HL-60/S4 treated with retinoic acid at 250 ng/mL for 4 days and 3 days (cell line): ENCODE data around the gene POU2AF3.
"Not testable (repeated sequence)": the region's sequence is repeated elsewhere in the genome, so short reads cannot be mapped to it uniquely, and the experiment has no call there.

Experiments used
- in situ Hi-C: fragments of 300-500 bp; cut with MboI; formaldehyde crosslinking; loops from 2 replicates; pipeline ENCODE4 v1.7.0; 2022; ENCODE audit warnings: low sequenced_read_pairs

Gene POU2AF3, protein sequence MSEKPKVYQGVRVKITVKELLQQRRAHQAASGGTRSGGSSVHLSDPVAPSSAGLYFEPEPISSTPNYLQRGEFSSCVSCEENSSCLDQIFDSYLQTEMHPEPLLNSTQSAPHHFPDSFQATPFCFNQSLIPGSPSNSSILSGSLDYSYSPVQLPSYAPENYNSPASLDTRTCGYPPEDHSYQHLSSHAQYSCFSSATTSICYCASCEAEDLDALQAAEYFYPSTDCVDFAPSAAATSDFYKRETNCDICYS

DNA sequence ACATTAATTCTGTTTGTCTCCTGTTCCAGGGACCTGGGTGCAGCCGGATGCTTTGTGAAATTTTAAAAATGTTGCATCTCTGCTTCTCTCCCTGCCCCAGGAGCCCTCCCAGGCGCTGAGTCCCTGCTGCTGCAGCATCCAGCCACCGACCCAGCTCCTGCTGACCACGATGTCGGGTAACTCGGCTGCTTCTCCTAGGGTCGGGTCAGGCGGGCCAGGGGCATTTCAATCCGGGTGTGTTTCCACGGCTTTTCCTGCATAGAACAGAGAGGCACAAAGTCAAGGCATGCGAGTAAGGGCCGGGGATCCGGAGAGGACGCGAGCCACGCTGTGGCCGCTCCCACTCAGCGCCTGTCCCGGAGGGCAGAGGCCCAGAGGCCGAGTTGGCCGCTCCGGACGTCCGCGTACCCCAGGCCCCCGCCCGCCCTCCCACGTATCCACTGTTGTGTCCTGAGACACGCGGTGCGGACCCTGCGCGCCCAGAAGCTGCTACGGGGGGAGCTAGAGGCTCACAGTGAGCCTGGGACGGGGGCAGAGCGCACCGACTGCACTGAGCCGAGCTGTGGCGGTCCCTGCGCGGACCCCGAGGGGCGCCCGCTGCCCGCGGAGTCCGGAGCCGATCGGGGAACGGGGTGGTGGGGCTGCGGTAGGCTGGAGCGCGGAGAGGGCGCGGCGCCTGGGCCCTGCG lies at the start of gene POU2AF3:
Gene POU2AF3 (plus strand): TSS at position 134 of the 688 bp plus-strand sequence. CDS start 36 bp downstream, at position 170.
- in situ Hi-C loops: loop anchor here (25.0 kb wide), 1 partner anchor 539 kb away; no protein-coding TSS in a partner anchor

DNA sequence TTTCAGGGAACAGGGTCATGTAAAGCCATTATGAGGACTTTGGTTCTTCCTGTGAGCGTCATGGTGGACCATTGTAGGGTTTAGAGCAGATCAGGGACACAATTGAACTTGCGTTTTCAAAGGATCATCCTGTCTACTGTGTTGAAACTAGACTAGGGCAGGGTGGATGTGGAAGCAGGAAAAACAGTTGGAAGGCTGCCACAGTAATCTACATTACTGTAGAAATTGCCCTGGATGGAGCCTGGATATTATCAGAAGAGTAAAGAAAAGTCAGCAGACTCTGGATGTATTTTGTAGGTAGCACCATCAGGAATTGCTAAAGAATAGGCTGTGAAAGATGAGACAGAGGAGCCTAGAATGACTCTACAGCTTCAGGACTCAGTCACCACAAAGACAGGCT lies 47.4 kb upstream of the POU2AF3 start:
- in situ Hi-C loops: no loop called here

DNA sequence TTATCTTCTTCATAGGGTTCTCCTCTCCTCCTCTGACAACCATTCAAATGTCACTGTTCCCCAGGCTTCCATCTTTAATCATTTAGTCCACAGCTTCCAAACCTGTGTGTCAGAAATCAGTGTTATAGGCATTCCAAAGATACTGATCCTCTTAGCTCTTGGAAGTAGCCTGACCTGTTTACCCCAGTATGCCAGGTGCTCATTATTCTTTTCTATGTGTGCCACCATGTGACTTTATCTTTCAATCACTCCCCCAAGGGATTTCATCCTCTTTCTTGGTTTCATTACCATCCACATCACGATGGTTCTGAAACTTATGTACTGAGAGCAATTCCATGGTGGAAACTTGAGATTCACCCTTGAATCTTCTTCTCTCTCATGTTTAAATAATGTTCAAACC lies 45.2 kb upstream of the POU2AF3 start:
- in situ Hi-C loops: no loop called here

DNA sequence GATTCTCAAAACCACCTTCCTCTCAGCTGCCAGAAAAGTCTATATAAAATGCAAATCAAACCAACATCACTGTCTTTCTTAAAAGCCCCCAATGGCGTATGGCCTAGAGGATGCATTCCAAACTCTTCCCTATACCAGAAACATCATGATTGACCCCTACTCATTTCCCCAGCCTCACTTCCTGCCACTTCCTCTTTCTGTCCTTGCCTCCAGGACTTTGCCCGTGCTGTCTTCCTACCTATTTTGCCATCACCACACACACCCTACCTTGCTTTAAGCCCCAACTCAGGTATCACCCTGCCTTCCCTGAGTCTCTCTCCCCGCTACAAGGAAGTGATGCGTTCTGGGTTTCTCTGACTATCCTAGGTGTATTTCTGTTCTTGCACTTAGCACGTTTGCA lies 44.7 kb upstream of the POU2AF3 start:
- in situ Hi-C loops: no loop called here

DNA sequence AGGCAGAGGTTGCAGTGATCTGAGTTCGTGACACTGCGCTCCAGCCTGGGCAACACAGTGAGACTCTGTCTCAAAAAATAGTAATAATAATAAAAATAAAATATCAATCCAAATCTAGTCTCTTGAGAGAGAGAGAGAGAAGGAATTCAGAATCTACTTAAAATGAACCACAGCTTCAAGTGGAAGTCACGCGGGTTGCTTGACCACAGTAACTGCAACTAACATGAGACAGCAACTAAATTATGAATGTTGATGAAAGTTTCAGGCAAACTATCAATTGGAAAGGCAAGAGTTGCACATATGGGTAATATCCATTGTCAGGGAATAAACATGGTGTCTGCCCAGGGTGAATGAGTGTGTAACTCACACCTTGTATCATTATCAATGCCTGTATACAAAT lies 40.3 kb upstream of the POU2AF3 start:
- in situ Hi-C loops: no loop called here

DNA sequence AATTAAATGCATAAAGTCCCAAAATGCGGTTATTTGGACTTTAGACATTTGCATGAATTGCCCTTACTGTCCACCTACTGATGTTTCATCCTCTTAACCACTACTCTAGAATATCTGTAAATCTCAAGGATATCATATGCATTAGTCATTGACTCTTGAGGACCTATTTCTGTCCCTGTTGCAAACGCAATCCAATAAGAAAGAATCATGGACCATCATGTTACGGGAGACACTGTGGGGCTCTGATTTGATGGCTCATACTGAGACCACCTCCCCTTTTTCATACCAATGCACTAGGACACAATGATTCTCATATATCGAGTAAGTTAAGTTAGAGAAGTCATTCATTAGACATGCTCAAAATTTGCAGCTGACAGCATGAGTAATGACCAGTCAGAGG lies 38.5 kb upstream of the POU2AF3 start:
- in situ Hi-C loops: no loop called here

DNA sequence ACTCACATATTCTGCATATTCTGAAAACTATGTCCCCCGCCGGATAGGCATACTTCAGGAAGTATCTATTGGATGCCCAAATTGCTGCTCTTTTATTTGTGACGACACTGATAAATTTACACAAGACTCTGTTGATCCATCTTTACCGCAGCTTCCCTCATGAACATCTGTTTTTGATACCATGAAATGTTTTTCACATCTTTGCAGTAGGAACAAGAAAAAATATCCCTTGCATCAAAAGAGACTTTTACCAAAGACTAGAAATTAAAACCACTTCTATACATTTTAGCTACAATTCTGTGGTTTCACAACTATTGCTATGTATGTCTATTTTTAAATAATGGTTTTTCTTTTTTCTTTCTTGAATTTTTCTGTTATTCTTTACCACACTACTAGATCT lies 37.5 kb upstream of the POU2AF3 start:
- in situ Hi-C loops: no loop called here

DNA sequence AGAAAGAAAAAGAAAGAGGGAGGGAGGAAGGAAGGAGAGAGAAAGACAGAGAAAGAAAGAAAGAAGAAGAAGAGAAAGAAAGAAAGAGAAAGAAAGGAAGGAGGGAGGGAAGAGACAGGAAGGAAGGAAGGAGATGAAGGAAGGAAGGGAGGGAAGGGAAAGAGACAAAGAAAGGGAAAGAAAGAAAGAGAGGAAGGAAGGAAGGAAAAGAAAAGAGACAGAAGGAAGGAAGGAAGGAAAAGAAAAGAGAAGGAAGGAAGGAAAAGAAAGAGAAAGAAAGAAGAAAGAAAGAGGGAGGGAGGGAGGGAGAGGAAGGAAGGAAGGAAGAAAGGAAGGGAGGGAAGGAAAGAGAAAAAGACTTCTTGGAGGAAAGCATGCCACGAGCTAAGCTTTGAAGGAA lies 33.7 kb upstream of the POU2AF3 start:
- in situ Hi-C loops: no loop called here

DNA sequence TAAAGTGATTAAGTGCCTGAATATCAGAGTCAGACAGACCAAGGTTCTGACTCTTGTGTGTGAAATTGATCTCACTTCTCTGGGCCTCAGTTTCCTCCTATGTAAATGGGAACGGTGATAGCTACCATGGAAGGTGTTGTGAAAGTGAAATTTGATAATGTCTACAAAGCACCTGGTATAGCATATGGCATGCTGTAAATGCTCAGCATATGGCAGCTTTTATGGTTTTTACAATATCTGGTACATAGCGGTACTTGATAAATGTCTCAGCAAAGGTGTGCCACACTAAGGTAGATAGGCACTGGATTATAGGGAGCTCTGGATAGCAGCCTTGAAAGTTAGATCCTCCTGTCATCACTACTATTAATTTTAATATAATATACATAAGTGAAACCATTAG lies 32.9 kb upstream of the POU2AF3 start:
- in situ Hi-C loops: no loop called here

DNA sequence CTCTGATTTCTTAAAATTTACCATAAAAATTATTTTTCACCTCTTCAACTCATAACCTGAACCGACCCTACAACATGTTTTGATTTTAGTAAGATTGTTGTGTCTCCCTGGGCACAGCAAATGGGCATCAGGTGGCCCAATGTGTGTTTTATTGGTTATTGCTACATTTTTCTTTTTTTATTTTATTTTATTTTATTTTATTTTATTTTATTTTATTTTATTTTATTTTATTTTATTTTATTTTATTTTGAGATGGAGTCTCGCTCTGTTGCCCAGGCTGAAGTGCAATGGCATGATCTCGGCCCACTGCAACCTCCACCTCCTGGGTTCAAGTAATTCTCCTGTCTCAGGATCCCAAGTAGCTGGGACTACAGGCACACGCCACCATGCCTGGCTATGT lies 30.0 kb upstream of the POU2AF3 start:
- in situ Hi-C loops: not testable (repeated sequence)

DNA sequence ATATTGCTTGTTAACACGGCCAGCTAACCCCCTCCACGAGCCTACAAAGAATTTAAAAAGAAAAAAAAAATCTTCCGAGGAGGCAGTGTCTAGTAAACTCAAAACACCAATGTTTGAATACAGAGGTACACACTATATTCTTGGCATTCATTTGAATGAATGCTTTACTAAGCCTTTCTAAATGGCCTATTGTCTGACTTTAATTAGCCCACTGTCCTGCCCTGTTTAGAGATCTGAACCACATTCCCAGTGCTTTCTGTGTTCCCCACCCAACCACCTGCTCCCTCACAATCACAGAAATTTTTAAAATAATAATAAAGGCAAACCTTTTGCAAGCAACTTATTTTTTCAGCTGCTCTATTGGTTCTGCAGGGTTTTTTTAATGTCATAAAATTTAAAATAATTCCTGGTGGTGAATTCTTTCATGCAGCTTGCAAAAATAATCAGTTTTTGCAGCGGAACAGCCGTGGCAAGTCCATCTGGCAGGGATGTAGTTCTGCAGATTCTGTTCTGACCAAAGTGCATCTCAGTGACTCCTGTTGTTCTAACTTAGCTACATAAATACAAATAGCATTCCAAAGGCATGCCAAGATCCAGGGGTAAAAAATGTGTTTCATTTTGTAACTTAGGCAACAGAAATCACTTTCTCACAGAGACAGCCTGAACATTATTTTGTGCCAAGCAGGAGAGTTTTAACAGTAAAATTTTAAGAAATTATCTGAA lies 29.0 kb upstream of the POU2AF3 start:
- in situ Hi-C loops: no loop called here

DNA sequence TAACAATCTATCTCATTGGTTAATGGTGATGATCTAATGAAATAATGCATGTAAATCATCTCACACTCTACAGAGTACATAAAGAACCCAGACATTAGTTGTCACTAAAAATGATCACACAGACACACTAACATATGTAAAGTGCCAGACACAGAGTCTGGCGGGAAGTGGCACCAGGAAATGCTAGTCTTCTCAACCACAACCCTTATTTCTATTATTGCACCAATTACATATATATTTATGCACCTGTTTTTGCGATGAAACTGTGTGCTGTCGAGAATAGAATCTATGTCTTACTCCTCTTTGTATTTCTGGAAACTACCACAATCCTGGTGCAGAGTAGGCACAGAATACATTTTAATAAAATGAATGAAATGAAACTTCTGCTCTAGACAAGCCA lies 25.9 kb upstream of the POU2AF3 start:
- in situ Hi-C loops: no loop called here

DNA sequence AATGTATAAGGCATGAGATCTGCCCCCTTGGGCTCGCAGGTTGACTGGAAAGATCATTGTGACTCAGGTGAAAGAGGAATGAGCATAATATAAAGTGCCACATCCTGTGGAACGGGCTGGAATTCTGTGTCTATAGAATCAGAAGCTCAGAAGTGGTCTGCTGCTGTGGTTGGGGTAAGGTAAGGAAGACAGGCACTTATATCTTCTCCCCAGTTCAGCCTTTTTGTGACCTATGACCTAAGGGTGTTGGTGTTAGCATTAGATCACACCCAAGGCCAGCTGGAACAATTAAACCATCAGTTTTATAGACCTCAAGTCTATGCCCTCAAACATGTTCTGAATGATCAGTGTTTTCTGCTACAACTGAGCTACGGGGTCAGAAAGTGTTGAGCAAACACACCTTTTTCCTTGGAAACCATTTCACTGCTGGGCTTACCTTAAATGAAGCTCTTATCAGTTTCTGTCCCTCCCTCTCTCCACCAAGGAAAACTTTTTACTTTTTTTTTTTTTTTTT lies 15.7 kb upstream of the POU2AF3 start:
- in situ Hi-C loops: loop anchor here (10.0 to 25.0 kb wide), 2 partner anchors 132 to 555 kb away; no protein-coding TSS in a partner anchor

DNA sequence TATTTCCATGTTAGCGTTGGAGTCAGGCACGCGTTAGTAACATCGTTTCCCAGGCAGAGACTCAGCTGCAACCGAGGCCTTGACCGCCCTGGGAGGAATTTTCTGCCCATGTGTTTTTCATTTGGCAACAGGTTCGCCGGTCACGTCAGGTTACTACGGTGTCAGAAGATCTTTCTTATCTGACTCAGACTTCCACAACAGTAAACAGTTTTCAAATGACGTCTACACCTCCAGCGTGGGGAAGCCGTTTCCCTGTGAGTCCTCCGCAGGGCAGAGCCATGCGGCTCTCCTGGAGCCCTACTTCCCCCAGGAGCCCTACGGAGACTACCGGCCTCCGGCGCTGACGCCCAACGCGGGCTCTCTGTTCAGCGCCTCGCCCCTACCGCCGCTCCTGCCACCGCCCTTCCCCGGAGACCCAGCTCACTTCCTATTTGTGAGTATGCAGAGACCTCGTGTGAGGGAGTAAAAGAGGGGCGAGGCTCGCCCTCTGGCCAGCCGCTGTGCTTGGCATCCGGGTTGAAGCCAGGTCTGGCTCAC lies 14.3 kb upstream of the POU2AF3 start:
- in situ Hi-C loops: loop anchor here (10.0 to 25.0 kb wide), 2 partner anchors 131 to 553 kb away; no protein-coding TSS in a partner anchor

DNA sequence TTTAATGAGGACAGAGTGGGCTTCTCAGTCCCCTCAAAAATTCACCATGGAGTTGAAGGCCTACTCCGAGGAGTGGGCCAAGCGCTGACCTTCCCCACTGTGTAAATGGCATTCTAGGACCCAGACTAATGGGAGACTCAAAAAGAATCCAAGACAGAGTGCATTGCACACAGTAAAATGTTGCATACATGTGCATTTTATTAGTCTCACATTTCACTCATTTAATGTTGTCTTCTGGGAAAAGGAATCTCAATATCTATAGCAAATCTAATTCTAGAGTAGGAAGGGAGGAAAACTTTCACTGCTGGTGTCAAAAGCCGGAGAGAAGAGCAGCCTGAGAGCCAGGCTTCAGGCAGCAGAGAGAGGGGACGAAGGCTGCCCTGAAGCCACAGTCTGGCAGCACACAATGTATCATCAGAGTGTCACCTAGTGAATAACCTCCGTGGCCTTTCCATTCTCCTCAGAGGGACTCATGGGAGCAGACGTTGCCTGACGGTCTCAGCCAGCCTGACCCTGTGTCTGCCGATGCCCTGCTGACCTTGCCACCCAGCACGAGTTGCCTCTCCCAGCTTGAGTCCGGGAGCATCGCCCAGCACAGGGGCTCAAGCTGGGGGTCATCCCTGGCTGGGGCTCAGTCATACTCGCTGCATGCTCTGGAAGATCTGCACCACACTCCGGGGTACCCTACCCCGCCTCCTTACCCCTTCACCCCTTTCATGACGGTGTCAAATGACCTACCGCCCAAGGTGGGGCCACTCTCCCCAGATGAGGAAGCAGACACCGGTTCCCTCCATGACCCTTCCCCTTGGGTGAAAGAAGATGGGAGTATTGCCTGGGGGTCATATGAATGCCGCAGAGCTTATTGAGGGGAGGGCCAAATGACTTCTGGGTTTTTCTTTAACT lies 12.9 kb upstream of the POU2AF3 start:
- in situ Hi-C loops: loop anchor here (10.0 to 25.0 kb wide), 2 partner anchors 129 to 552 kb away; no protein-coding TSS in a partner anchor

DNA sequence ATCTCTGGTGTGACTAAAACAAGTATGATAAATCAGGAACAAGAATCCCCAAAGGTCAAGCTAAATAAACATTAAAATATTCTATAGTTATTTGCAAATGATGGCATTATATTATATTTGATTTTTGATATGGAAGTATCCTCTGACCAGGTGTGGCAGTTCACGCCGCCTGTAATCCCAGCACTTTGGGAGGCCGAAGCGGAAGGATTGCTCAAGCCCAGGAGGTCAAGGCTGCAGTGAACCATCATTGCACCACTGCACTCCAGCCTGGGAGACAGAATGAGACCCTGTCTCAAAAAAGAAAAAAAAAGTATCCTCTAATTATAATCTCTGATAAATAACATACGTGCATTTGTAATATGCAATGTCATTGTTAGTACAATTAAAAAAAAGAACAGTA lies 6.6 kb upstream of the POU2AF3 start:
- in situ Hi-C loops: loop anchor here (25.0 kb wide), 1 partner anchor 546 kb away; no protein-coding TSS in a partner anchor

DNA sequence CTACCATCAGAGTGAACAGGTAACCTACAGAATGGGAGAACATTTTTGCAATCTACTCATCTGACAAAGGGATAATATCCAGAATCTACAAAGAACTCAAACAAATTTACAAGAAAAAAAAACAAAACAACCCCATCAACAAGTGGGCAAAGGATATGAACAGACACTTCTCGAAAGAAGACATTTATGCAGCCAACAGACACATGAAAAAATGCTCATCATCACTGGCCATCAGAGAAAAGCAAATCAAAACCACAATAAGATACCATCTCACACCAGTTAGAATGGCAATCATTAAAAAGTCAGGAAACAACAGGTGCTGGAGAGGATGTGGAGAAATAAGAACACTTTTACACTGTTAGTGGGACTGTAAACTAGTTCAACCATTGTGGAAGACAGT lies 5.9 kb upstream of the POU2AF3 start:
- in situ Hi-C loops: loop anchor here (25.0 kb wide), 1 partner anchor 545 kb away; no protein-coding TSS in a partner anchor

DNA sequence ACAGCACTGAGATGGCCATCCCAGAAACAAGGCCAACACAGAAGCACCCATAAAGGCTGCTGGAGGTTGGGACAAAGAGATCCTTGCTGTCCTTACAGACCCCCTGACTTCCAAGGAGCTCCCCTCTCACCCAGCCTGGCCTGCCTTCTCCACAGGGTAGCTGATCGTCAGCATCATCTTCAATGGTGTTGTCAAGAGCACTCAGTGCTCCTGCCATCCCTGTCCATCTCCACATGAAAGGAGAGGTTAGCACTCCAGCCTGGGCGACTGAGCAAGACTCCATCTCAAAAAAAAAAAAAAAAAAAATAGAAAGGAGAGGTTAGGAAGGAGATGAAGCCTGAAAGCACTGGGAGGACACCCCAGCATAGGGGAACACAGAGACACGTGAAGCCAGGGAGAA lies 2.1 kb upstream of the POU2AF3 start:
- in situ Hi-C loops: loop anchor here (25.0 kb wide), 1 partner anchor 541 kb away; no protein-coding TSS in a partner anchor

DNA sequence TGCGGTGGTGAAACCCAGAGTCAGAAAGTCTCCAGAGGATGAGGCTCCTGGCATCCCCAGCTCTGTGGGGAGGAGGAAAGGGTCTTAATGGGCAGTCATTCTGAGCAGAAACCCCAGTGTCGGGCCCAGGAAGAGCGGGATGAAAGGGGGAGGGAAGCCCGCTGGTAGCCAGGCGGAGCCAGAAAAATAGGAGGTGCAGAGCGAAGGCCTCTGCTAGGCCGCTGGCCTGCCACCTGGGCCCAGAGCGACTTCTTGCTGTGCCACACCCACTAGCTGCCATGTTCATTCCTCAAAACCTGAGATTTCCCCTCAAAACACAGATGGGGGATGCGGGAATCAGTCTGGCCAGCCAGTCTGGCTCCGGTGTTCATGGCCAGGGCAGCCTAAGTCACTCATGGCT lies 650 bp upstream of the POU2AF3 start:
- in situ Hi-C loops: loop anchor here (25.0 kb wide), 1 partner anchor 540 kb away; no protein-coding TSS in a partner anchor
